Keratinocyte (primary cell): ENCODE measurements around the gene RIC3. TPM values are rescaled to one million over a fixed set of nuclear protein-coding genes. Genes with fewer than 3 reads are reported as not detected.

Source experiments
- DNase-seq: peaks from one replicate; pipeline ENCODE4 v3.0.0-alpha.2; 2011; ENCODE audit warnings: low read depth, missing footprints, low spot score
- FAIRE-seq: peaks from 2 replicates; lab custom pipeline; 2011; peaks lifted over from hg19 to GRCh38; lab: Jason Lieb, UNC
- H2AFZ ChIP-seq: 2 replicates; pipeline ENCODE4 v1.6.0; 2012; ENCODE audit warnings: low read length, control low read depth, inconsistent platforms; ENCODE audit not compliant: control insufficient read depth
- H3K27ac ChIP-seq: 2 replicates; pipeline ENCODE4 v1.5.1; 2011; ENCODE audit warnings: low read length; ENCODE audit not compliant: control insufficient read depth, insufficient read depth
- H3K27me3 ChIP-seq: 3 replicates; pipeline ENCODE4 v1.6.0; 2011; ENCODE audit warnings: low read length; ENCODE audit not compliant: control insufficient read depth, insufficient read depth; ENCODE audit errors: extremely low read depth
- H3K36me3 ChIP-seq, 2 experiments: 2 replicates in 1 of 2; 3 replicates in 1 of 2; pipeline ENCODE4 v1.5.1; 2011; ENCODE audit warnings: low read length in 2 of 2, mild to moderate bottlenecking in 1 of 2; ENCODE audit not compliant: control insufficient read depth in 2 of 2, insufficient read depth in 2 of 2; ENCODE audit errors: extremely low read depth in 1 of 2
- H3K4me1 ChIP-seq: 3 replicates; pipeline ENCODE4 v1.5.1; 2011; ENCODE audit warnings: low read length; ENCODE audit not compliant: control insufficient read depth, insufficient read depth; ENCODE audit errors: extremely low read depth
- H3K4me2 ChIP-seq: 3 replicates; pipeline ENCODE4 v1.6.0; 2011; ENCODE audit warnings: low read depth, low read length; ENCODE audit not compliant: control insufficient read depth, insufficient read depth; ENCODE audit errors: extremely low read depth
- H3K4me3 ChIP-seq, 3 experiments: fragments of 200-600 bp in 1 of 3; sonication (generic) in 1 of 3; 2 replicates in 2 of 3; 3 replicates in 1 of 3; pipeline ENCODE4 v1.5.1; 2011 to 2016; ENCODE audit warnings: low read length in 3 of 3, mild to moderate bottlenecking in 3 of 3, control low read depth in 2 of 3, inconsistent platforms in 1 of 3, low read depth in 1 of 3, mixed read lengths in 1 of 3, mixed run types in 1 of 3, moderate library complexity in 1 of 3; ENCODE audit not compliant: control insufficient read depth in 2 of 3, insufficient read depth in 2 of 3; ENCODE audit errors: extremely low read depth in 1 of 3
- H3K79me2 ChIP-seq: 2 replicates; pipeline ENCODE4 v1.6.0; 2012; ENCODE audit warnings: low read length; ENCODE audit not compliant: control insufficient read depth, insufficient read depth
- H3K9ac ChIP-seq: 3 replicates; pipeline ENCODE4 v1.6.0; 2011; ENCODE audit warnings: low read length; ENCODE audit not compliant: control insufficient read depth, insufficient read depth; ENCODE audit errors: extremely low read depth
- H3K9me1 ChIP-seq: 3 replicates; pipeline ENCODE4 v1.6.0; 2011; ENCODE audit warnings: low read length; ENCODE audit not compliant: control insufficient read depth, insufficient read depth; ENCODE audit errors: extremely low read depth
- H3K9me3 ChIP-seq: 2 replicates; pipeline ENCODE4 v1.5.1; 2012; ENCODE audit warnings: low read depth, low read length; ENCODE audit not compliant: control insufficient read depth
- H4K20me1 ChIP-seq: 3 replicates; pipeline ENCODE4 v1.6.0; 2011; ENCODE audit warnings: low read length; ENCODE audit not compliant: control insufficient read depth, insufficient read depth; ENCODE audit errors: extremely low read depth
- CTCF ChIP-seq, 3 experiments: IDR thresholded peaks in 1 of 3; conservative IDR thresholded peaks in 1 of 3; optimal IDR thresholded peaks in 1 of 3; 2 replicates in 2 of 3; 3 replicates in 1 of 3; pipeline versions ENCODE3 to v1.5.1; 2011; ENCODE audit warnings: low read length in 3 of 3, mild to moderate bottlenecking in 3 of 3, moderate library complexity in 2 of 3, control low read depth in 1 of 3, inconsistent platforms in 1 of 3; ENCODE audit not compliant: insufficient read depth in 2 of 3; ENCODE audit errors: extremely low read depth in 1 of 3
- EZH2 ChIP-seq: IDR thresholded peaks from one replicate; pipeline ENCODE4 v1.6.1; 2012; ENCODE audit warnings: inconsistent platforms, mild to moderate bottlenecking, low read length, moderate library complexity
- dilution Hi-C: fragments of 300-500 bp; cut with MboI; formaldehyde crosslinking; loops from one replicate; pipeline ENCODE4 v1.7.0; 2020; ENCODE audit warnings: low sequenced_read_pairs; ENCODE audit not compliant: extremely low pct_ligation_motif_present
- polyA plus RNA-seq, 5 experiments: library from polyadenylated mRNA; depleted of rRNA in 3 of 5; stranded (reverse) in 3 of 5; stranded (forward) in 1 of 5; unstranded in 1 of 5; fragments of >200 nt; gene quantifications; 1 replicate in 1 of 5; 2 replicates in 3 of 5; 3 replicates in 1 of 5; pipeline versions ENCODE4 v1.2.1 to v1.2.3, GENCODE V29; 2011 to 2012; ENCODE audit warnings: missing spikeins in 2 of 5, low read depth in 1 of 5, low replicate concordance in 1 of 5

RIC3 gene
- polyA plus RNA-seq, 1 donor (not counting 4 experiments of a cell fraction or from before 2014, with no cell fraction given), result 2.5 TPM

GRCh38 chr11:8213376-8213775 lies 44.6 kb upstream of the RIC3 start:
- peaks cover 8% of the 10 kb centered on the region for H3K27me3 ChIP-seq
- H3K27ac ChIP-seq, result no peak overlapping the region
- FAIRE-seq (no peak), DNase-seq (no peak)
- no peak overlapping the region for H2AFZ ChIP-seq
- H3K4me2 ChIP-seq, result no peak overlapping the region
- no peak overlapping the region for H3K9ac ChIP-seq
- no peaks in the 10 kb centered on the region for H3K4me1 ChIP-seq
- no peaks in the 10 kb centered on the region for H3K9me3 ChIP-seq
- H3K4me3 ChIP-seq, result no peak overlapping the region
- no peaks in the 10 kb centered on the region for H4K20me1 ChIP-seq
- H3K36me3 ChIP-seq, result no peaks in the 10 kb centered on the region
- dilution Hi-C loops, result loop anchor here (25.0 kb wide), 1 partner anchor 349 kb away; no protein-coding TSS in a partner anchor
- no peaks in the 10 kb centered on the region for H3K9me1 ChIP-seq
- H3K79me2 ChIP-seq, result no peaks in the 10 kb centered on the region
- TF ChIP-seq CTCF (optimal IDR thresholded peaks at IDR 0.05 in 1 of 3, IDR thresholded peaks at IDR 0.05 in 1 of 3, conservative IDR thresholded peaks at IDR 0.05 in 1 of 3; ENCODE audit: extremely low read depth in 1 of 3, insufficient read depth in 2 of 3, low read length in 3 of 3) (no peak), EZH2 (no peak)

- no peaks in the 10 kb centered on the region for H3K4me1 ChIP-seq
- no peak overlapping the region for H2AFZ ChIP-seq
- no peak for TF ChIP-seq EZH2
- peak; percentile 42 to 67 (median 47) for TF ChIP-seq CTCF (optimal IDR thresholded peaks at IDR 0.05 in 1 of 3, IDR thresholded peaks at IDR 0.05 in 1 of 3, conservative IDR thresholded peaks at IDR 0.05 in 1 of 3; ENCODE audit: extremely low read depth in 1 of 3, insufficient read depth in 2 of 3, low read length in 3 of 3)
- H4K20me1 ChIP-seq, result no peaks in the 10 kb centered on the region
- FAIRE-seq (no peak), DNase-seq (no peak)
- no peak overlapping the region for H3K4me2 ChIP-seq
- no peaks in the 10 kb centered on the region for H3K36me3 ChIP-seq
- H3K9ac ChIP-seq, result no peak overlapping the region
- H3K79me2 ChIP-seq, result no peaks in the 10 kb centered on the region
- H3K4me3 ChIP-seq, result no peak overlapping the region
- H3K9me1 ChIP-seq, result no peaks in the 10 kb centered on the region
- dilution Hi-C loops, result loop anchor here (25.0 kb wide), 1 partner anchor 353 kb away; no protein-coding TSS in a partner anchor
- no peaks in the 10 kb centered on the region for H3K9me3 ChIP-seq
- H3K27me3 ChIP-seq, result peaks cover 4% of the 10 kb centered on the region
- no peak overlapping the region for H3K27ac ChIP-seq
These were observed 40.5 kb upstream of the RIC3 start for GRCh38 chr11:8209208-8209807.
